GM19351 (cell line): ENCODE measurements around the gene C1orf94.

ENCODE experiments used
- ATAC-seq: cut with Tn5 transposase; IDR thresholded peaks from one replicate; pipeline ENCODE4 v1.9.1; 2021; ENCODE audit warnings: mild to moderate bottlenecking, moderate library complexity; ENCODE audit not compliant: unreplicated experiment

The C1orf94 gene

DNA sequence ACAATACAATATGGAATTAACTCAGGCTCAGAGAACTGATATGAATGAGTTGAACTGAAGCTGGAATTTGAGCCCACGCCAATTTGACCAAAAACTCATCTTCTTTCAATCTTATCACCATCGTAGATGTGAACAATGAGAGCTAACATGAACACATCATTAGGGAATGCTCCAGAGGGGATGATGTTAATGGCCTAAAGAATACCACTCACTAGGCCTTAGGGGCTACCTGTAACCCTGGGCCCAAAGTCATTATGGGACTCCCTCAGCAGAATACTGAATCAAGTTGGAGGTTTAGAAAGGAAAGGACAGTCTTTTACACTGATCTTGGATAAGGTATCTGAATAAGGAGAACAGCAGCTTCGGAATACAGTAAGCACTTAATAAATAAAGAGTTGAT, 73.6 kb downstream of the C1orf94 start:
- ATAC-seq, result no peak

DNA sequence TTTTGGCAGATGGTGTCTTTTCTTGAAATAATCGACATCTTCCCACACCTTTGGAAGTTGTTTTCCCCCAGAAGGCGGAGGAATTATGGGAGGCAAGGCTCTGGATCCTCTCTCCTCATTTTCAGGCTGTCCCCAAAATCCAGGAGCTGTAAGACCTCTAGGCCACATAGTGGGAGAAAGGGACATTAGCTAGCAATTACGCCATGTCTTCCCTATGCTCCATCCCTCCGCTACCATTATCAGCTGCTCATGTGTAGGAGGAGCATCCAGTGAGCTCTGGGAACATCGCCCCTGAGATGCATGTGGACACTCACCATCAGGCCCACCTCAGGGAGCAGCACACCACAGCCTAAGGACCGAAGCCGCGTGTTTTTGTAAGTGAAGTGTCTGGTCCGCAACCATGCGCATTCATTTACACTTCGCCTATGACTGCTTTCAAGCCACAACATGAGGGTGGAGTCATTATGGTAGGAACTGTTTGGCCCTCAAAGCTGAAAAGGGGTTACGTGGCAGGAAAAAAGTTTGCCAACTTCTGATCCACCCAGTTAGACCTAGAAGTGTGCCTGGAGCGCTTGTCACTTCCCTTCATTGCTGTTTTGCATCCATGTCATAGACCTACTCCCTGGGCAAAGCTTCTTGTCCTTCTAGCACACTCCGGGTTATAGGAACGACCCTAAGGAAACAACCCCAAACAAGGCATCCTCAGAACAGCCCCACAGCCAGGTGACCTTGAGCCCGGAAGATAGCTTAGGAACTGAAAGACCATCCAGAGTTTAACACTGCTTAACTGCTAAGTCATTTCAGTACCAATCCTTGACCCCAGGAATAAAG, 85.5 kb downstream of the C1orf94 start:
- no peak for ATAC-seq

- ATAC-seq, result no peak
Observed at GRCh38 chr1:34262921-34263320, 86.2 kb downstream of the C1orf94 start.

DNA sequence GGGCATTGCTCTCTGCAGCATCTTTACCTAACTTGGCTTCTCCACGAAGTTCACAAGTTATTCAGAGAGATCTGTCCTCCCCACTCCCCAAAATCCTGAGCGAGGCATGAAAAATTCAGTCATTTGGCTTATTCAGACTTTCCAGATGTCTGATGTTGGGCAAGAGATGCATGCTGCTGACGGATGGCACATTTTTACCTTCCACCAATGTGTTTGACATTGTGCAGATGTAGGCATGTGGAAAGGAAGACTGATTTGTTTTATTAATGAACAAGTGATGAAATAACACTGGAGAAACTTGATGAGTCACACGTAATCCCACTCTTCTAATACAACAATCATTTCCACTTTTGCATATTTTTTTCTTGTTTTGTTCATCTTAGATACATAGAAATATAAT, 86.7 kb downstream of the C1orf94 start:
- no peak for ATAC-seq

DNA sequence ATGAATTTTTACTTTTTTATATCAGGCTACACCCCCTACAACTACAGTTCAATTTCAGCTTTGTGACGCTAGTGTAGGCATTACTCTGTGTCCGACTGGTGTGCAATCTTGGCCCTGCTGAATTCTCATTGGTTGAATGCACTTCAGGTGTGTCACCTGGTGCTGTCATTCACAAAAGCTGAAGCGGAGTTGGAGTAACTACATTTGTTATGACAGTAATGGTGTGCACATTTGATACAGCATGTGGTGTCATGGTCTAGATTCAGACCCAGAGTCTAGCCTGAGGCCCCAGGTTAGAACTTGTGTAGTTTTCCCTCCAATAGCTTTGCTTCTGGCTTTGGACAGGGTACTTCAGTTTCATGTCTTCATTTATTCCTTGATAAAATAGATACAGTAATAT, 88.7 kb downstream of the C1orf94 start:
- no peak for ATAC-seq

DNA sequence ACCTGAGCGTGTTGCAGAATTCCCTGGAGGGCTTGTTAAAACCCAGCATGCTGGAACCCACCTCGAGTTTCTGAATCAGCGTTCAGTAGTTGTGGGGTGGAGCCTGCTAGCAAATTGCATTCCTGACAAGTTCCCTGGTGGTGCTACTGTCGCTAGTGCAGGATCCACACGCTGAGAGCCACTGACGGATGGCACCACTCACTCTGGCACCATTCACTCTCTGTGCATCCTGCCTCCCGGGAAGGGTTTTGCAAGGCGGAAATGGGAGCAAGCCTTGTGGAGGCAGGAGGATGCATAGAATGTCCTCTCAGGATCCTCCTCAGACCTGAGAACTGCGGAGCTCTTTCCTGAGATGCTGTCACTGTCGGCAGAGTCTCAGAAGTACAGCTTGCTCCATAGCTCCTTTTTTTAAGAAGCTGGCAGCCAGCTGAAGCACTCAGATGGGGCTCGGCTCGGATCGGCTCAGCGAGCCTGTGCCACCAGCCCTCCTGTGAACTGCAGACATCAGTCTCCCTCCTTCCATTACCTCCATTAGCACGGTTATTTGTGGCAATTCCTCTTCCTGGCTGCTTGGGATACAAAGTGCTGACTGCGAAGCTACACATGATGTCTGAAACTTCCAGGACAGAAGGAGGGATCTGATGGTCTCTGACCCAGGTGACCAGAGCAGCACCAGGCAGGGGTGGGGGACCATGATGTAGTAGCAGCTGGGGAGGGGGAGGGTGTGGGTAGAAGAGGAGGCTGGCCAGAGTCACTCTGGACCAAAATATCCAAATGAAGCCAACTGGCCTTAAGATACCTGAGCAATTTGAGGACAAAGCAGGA, 89.6 kb downstream of the C1orf94 start:
- no peak for ATAC-seq

- ATAC-seq, result no peak
Observed at GRCh38 chr1:34267326-34267725, 90.6 kb downstream of the C1orf94 start.

- no peak for ATAC-seq
Observed at GRCh38 chr1:34268311-34268954, 91.7 kb downstream of the C1orf94 start.
